MM.1S (cell line): ENCODE results near the gene ASXL1.

ENCODE experiments used
- DNase-seq: peaks from one replicate; pipeline ENCODE4 v3.0.0-alpha.2; 2015
- H2AFZ ChIP-seq: fragments of 300-600 bp; sonication (generic); 2 replicates; pipeline ENCODE4 v1.6.0; 2016; ENCODE audit warnings: antibody characterized with exemption, low read length
- H3F3A ChIP-seq: fragments of 300-600 bp; sonication (generic); 2 replicates; pipeline ENCODE4 v1.6.1; 2016; ENCODE audit warnings: mild to moderate bottlenecking, antibody characterized with exemption, low read length, moderate library complexity, mixed read lengths; ENCODE audit not compliant: insufficient read depth
- H3K27ac ChIP-seq: fragments of 300-600 bp; sonication (generic); 2 replicates; pipeline ENCODE4 v1.5.1; 2016; ENCODE audit warnings: mild to moderate bottlenecking, low read length
- H3K27me3 ChIP-seq: fragments of 300-600 bp; sonication (generic); replicated peaks from 2 replicates; pipeline ENCODE4 v1.6.0; 2016; ENCODE audit warnings: low read length; ENCODE audit not compliant: insufficient read depth
- H3K36me3 ChIP-seq: fragments of 300-600 bp; sonication (generic); replicated peaks from 2 replicates; pipeline ENCODE4 v1.6.1; 2016; ENCODE audit warnings: mild to moderate bottlenecking, low read length, mixed read lengths; ENCODE audit not compliant: insufficient read depth
- H3K4me1 ChIP-seq: fragments of 300-600 bp; sonication (generic); 2 replicates; pipeline ENCODE4 v1.6.1; 2016; ENCODE audit warnings: low read length, mixed read lengths
- H3K4me2 ChIP-seq: fragments of 300-600 bp; sonication (generic); 2 replicates; pipeline ENCODE4 v1.6.0; 2016; ENCODE audit warnings: low read depth, low read length
- H3K4me3 ChIP-seq: fragments of 300-600 bp; sonication (generic); 2 replicates; pipeline ENCODE4 v1.5.1; 2016; ENCODE audit warnings: low read length, mixed read lengths
- H3K79me2 ChIP-seq: fragments of 300-600 bp; sonication (generic); 2 replicates; pipeline ENCODE4 v1.6.1; 2016; ENCODE audit warnings: mixed run types, low read length, mixed read lengths
- H3K9ac ChIP-seq: fragments of 300-600 bp; sonication (generic); 2 replicates; pipeline ENCODE4 v1.6.1; 2016; ENCODE audit warnings: low read length, mixed read lengths
- H3K9me2 ChIP-seq: fragments of 300-600 bp; sonication (generic); replicated peaks from 2 replicates; pipeline ENCODE4 v1.6.1; 2016; ENCODE audit warnings: mild to moderate bottlenecking, low read length, mixed read lengths; ENCODE audit not compliant: insufficient read depth
- H3K9me3 ChIP-seq: fragments of 300-600 bp; sonication (generic); replicated peaks from 2 replicates; pipeline ENCODE4 v1.6.1; 2016; ENCODE audit warnings: mild to moderate bottlenecking, low read length, mixed read lengths; ENCODE audit not compliant: insufficient read depth
- H4K20me1 ChIP-seq: fragments of 300-600 bp; sonication (generic); 2 replicates; pipeline ENCODE4 v1.6.1; 2016; ENCODE audit warnings: mild to moderate bottlenecking, low read length, moderate library complexity, mixed read lengths; ENCODE audit not compliant: insufficient read depth
- EZH2 ChIP-seq: fragments of 300-600 bp; sonication (generic); optimal IDR thresholded peaks from 2 replicates; pipeline ENCODE3; 2017; ENCODE audit warnings: low read depth, mild to moderate bottlenecking, antibody characterized with exemption, low read length, mixed read lengths
- EZH2phosphoT487 ChIP-seq: fragments of 300-600 bp; sonication (generic); IDR thresholded peaks from 2 replicates; pipeline ENCODE4 v1.6.1; 2018; ENCODE audit warnings: antibody characterized with exemption, low read length
- TF ChIP-seq, protein P1 (sequence below): fragments of 300-600 bp; sonication (generic); IDR thresholded peaks from 2 replicates; pipeline ENCODE4 v1.5.1; 2016; ENCODE audit warnings: antibody characterized with exemption, low read length, mixed read lengths

Gene ASXL1

DNA sequence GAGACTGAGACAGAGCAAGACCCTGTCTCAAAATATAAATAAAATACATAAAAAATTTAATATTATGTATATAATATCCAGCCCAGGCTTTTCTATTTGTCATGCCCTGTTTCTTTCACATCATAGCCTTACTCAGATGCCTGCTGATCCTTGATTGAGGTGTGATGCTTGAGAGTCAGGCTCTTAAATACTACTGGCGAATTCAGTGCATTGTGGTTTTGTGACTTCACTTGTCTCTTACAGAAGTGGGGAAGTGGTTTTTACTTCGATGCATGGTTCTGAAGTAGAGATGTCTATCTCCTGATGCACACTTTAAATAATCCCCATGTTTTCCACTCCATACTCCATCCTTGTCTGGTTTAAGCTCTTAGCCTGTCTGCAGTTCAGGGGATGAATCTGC, 29.1 kb downstream of the ASXL1 start:
- Histone ChIP-seq H3K9me2 (no peaks in the 10 kb centered on the region), H3K79me2 (peaks cover 85% of the 10 kb centered on the region), H3K27ac (no peak overlapping the region), H3K4me3 (no peak overlapping the region), H3K4me1 (no peaks in the 10 kb centered on the region), H3K9me3 (no peaks in the 10 kb centered on the region), H3K4me2 (no peak overlapping the region), H4K20me1 (no peaks in the 10 kb centered on the region), H2AFZ (no peak overlapping the region), H3K9ac (no peak overlapping the region), H3F3A (no peaks in the 10 kb centered on the region), H3K36me3 (no peaks in the 10 kb centered on the region), H3K27me3 (no peaks in the 10 kb centered on the region)
- no peak for TF ChIP-seq EZH2phosphoT487
- TF ChIP-seq, protein P1, sequence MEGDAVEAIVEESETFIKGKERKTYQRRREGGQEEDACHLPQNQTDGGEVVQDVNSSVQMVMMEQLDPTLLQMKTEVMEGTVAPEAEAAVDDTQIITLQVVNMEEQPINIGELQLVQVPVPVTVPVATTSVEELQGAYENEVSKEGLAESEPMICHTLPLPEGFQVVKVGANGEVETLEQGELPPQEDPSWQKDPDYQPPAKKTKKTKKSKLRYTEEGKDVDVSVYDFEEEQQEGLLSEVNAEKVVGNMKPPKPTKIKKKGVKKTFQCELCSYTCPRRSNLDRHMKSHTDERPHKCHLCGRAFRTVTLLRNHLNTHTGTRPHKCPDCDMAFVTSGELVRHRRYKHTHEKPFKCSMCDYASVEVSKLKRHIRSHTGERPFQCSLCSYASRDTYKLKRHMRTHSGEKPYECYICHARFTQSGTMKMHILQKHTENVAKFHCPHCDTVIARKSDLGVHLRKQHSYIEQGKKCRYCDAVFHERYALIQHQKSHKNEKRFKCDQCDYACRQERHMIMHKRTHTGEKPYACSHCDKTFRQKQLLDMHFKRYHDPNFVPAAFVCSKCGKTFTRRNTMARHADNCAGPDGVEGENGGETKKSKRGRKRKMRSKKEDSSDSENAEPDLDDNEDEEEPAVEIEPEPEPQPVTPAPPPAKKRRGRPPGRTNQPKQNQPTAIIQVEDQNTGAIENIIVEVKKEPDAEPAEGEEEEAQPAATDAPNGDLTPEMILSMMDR: no peak
- no peak for DNase-seq

- no peak for DNase-seq
- H4K20me1 ChIP-seq: no peaks in the 10 kb centered on the region
Observed at GRCh38 chr20:32391003-32391402, 32.9 kb downstream of the ASXL1 start.

GRCh38 chr20:32395066-32395465, 36.9 kb downstream of the ASXL1 start:
- no peak overlapping the region for H2AFZ ChIP-seq
- no peaks in the 10 kb centered on the region for H3K9me2 ChIP-seq
- no peaks in the 10 kb centered on the region for H3K4me1 ChIP-seq
- no peaks in the 10 kb centered on the region for H3K9me3 ChIP-seq
- H3F3A ChIP-seq: no peaks in the 10 kb centered on the region
- H3K27me3 ChIP-seq: no peaks in the 10 kb centered on the region
- no peak overlapping the region for H3K27ac ChIP-seq
- TF ChIP-seq EZH2 (no peak), EZH2phosphoT487 (no peak)
- TF ChIP-seq, protein P1: no peak
- no peaks in the 10 kb centered on the region for H4K20me1 ChIP-seq
- no peak overlapping the region for H3K4me2 ChIP-seq
- no peak overlapping the region for H3K9ac ChIP-seq
- peaks cover 82% of the 10 kb centered on the region for H3K79me2 ChIP-seq
- H3K4me3 ChIP-seq: no peak overlapping the region
- H3K36me3 ChIP-seq: 0 out of 2 replicates have a peak, but pooled peaks cover 6% of the 10 kb centered on the region
- no peak for DNase-seq

More at GRCh38 chr20:32391003-32391402, 32.9 kb downstream of the ASXL1 start:
- no peaks in the 10 kb centered on the region for H3K9me3 ChIP-seq
- H2AFZ ChIP-seq: no peak overlapping the region
- H3F3A ChIP-seq: no peaks in the 10 kb centered on the region
- TF ChIP-seq, protein P1: no peak
- TF ChIP-seq EZH2 (no peak), EZH2phosphoT487 (no peak)
- peaks cover 86% of the 10 kb centered on the region for H3K79me2 ChIP-seq
- no peak overlapping the region for H3K27ac ChIP-seq
- H3K4me2 ChIP-seq: no peak overlapping the region
- H3K4me1 ChIP-seq: no peaks in the 10 kb centered on the region
- H3K36me3 ChIP-seq: no peaks in the 10 kb centered on the region
- no peaks in the 10 kb centered on the region for H3K27me3 ChIP-seq
- H3K9ac ChIP-seq: no peak overlapping the region
- no peak overlapping the region for H3K4me3 ChIP-seq
- no peaks in the 10 kb centered on the region for H3K9me2 ChIP-seq
